H9 (cell line): ENCODE data around the gene FJX1. TPM values are rescaled to one million over a fixed set of nuclear protein-coding genes. Genes with fewer than 3 reads are reported as not detected.

Experiments used
- DNase-seq: peaks from one replicate; pipeline ENCODE4 v3.0.0-alpha.2; 2017
- H2AFZ ChIP-seq: one replicate; pipeline ENCODE4 v1.6.1; 2013; ENCODE audit warnings: mild to moderate bottlenecking, low read length, control low read depth, moderate library complexity
- H2AK5ac ChIP-seq: 2 replicates; pipeline ENCODE4 v1.6.1; 2013; ENCODE audit warnings: low read length, control low read depth, mixed read lengths; ENCODE audit not compliant: insufficient read length
- H2BK120ac ChIP-seq: one replicate; pipeline ENCODE4 v1.6.1; 2013; ENCODE audit warnings: low read depth, mild to moderate bottlenecking, low read length, control low read depth, inconsistent platforms; ENCODE audit not compliant: poor library complexity, severe bottlenecking
- H2BK12ac ChIP-seq: 2 replicates; pipeline ENCODE4 v1.6.1; 2013; ENCODE audit warnings: low read length, control low read depth, mixed read lengths, low read depth; ENCODE audit not compliant: insufficient read length
- H2BK15ac ChIP-seq: 2 replicates; pipeline ENCODE4 v1.6.1; 2013; ENCODE audit warnings: low read depth, low read length, control low read depth
- H2BK20ac ChIP-seq: one replicate; pipeline ENCODE4 v1.6.1; 2013; ENCODE audit warnings: low read depth, mild to moderate bottlenecking, low read length, control low read depth, inconsistent platforms; ENCODE audit not compliant: poor library complexity, severe bottlenecking
- H2BK5ac ChIP-seq: 2 replicates; pipeline ENCODE4 v1.6.1; 2013; ENCODE audit warnings: low read length, control low read depth, mixed read lengths; ENCODE audit not compliant: insufficient read length
- H3K14ac ChIP-seq: 2 replicates; pipeline ENCODE4 v1.6.1; 2013; ENCODE audit warnings: low read length, control low read depth; ENCODE audit not compliant: insufficient read depth
- H3K18ac ChIP-seq: 2 replicates; pipeline ENCODE4 v1.6.1; 2013; ENCODE audit warnings: low read depth, mild to moderate bottlenecking, mixed read lengths, low read length, control low read depth; ENCODE audit not compliant: insufficient read length
- H3K23ac ChIP-seq: 2 replicates; pipeline ENCODE4 v1.6.1; 2013; ENCODE audit warnings: low read length, control low read depth, mixed read lengths, low read depth; ENCODE audit not compliant: insufficient read length
- H3K23me2 ChIP-seq: 2 replicates; pipeline ENCODE4 v1.6.1; 2013; ENCODE audit warnings: low read depth, mild to moderate bottlenecking, mixed read lengths, low read length, control low read depth; ENCODE audit not compliant: insufficient read length, poor library complexity, severe bottlenecking
- H3K27ac ChIP-seq: 2 replicates; pipeline ENCODE4 v1.5.1; 2013; ENCODE audit warnings: low read length, control low read depth, mixed read lengths, low read depth; ENCODE audit not compliant: insufficient read length
- H3K27me3 ChIP-seq: 2 replicates; pipeline ENCODE4 v1.6.1; 2013; ENCODE audit warnings: low read length, control low read depth, inconsistent platforms; ENCODE audit not compliant: insufficient read depth
- H3K4ac ChIP-seq: 2 replicates; pipeline ENCODE4 v1.6.1; 2013; ENCODE audit warnings: low read depth, mild to moderate bottlenecking, control low read depth, inconsistent platforms, low read length, moderate library complexity
- H3K4me1 ChIP-seq: 2 replicates; pipeline ENCODE4 v1.6.1; 2013; ENCODE audit warnings: low read length, control low read depth, inconsistent platforms; ENCODE audit not compliant: insufficient read depth
- H3K4me2 ChIP-seq: 2 replicates; pipeline ENCODE4 v1.6.1; 2013; ENCODE audit warnings: low read length, control low read depth, mixed read lengths; ENCODE audit not compliant: insufficient read length, insufficient read depth
- H3K56ac ChIP-seq: 2 replicates; pipeline ENCODE4 v1.6.1; 2013; ENCODE audit warnings: low read depth, mild to moderate bottlenecking, mixed read lengths, low read length, control low read depth; ENCODE audit not compliant: insufficient read length
- H3K79me1 ChIP-seq: 2 replicates; pipeline ENCODE4 v1.6.1; 2013; ENCODE audit warnings: low read depth, mild to moderate bottlenecking, moderate library complexity, low read length, control low read depth, inconsistent platforms; ENCODE audit not compliant: insufficient read depth, poor library complexity, severe bottlenecking
- H3K79me2 ChIP-seq: 2 replicates; pipeline ENCODE4 v1.6.1; 2013; ENCODE audit warnings: low read length, control low read depth, inconsistent platforms; ENCODE audit not compliant: insufficient read depth
- H3K9ac ChIP-seq: 2 replicates; pipeline ENCODE4 v1.6.1; 2013; ENCODE audit warnings: low read length, control low read depth, mixed read lengths; ENCODE audit not compliant: insufficient read length; ENCODE audit errors: extremely low read depth
- H3K9me3 ChIP-seq: one replicate; pipeline ENCODE4 v1.6.1; 2013; ENCODE audit warnings: low read depth, low read length, inconsistent platforms; ENCODE audit not compliant: control insufficient read depth
- H3T11ph ChIP-seq: one replicate; pipeline ENCODE4 v1.6.1; 2013; ENCODE audit warnings: mild to moderate bottlenecking, low read length, control low read depth, inconsistent platforms
- H4K20me1 ChIP-seq: one replicate; pipeline ENCODE4 v1.6.1; 2013; ENCODE audit not compliant: control insufficient read depth, insufficient read length, insufficient read depth
- H4K5ac ChIP-seq: 2 replicates; pipeline ENCODE4 v1.6.1; 2013; ENCODE audit warnings: low read depth, mild to moderate bottlenecking, mixed read lengths, low read length, control low read depth; ENCODE audit not compliant: insufficient read length
- H4K8ac ChIP-seq: replicated peaks from 2 replicates; pipeline ENCODE4 v1.6.1; 2013; ENCODE audit warnings: low read length, control low read depth, mixed read lengths, low read depth; ENCODE audit not compliant: insufficient read length
- H4K91ac ChIP-seq: 2 replicates; pipeline ENCODE4 v1.6.1; 2013; ENCODE audit warnings: low read depth, mild to moderate bottlenecking, moderate library complexity, mixed read lengths, low read length, control low read depth; ENCODE audit not compliant: insufficient read length
- H3K27ac Mint-ChIP-seq, 3 experiments: 2 replicates in 2 of 3; 3 replicates in 1 of 3; pipeline ENCODE4 v1.8.0; 2020 to 2021; ENCODE audit warnings: mixed read lengths in 3 of 3, mild to moderate bottlenecking in 1 of 3, moderate library complexity in 1 of 3
- H3K27me3 Mint-ChIP-seq: 2 replicates; pipeline ENCODE4 v1.8.0; 2021; ENCODE audit warnings: low read depth, mild to moderate bottlenecking, moderate library complexity, mixed read lengths
- H3K36me3 Mint-ChIP-seq, 3 experiments: 2 replicates in 2 of 3; 3 replicates in 1 of 3; pipeline ENCODE4 v1.8.0; 2020 to 2021; ENCODE audit warnings: low read depth in 3 of 3, mixed read lengths in 3 of 3; ENCODE audit not compliant: insufficient read depth in 1 of 3
- H3K4me1 Mint-ChIP-seq, 2 experiments: 2 replicates each; pipeline ENCODE4 v1.8.0; 2020; ENCODE audit warnings: mixed read lengths in 2 of 2
- H3K4me3 Mint-ChIP-seq, 2 experiments: 2 replicates in 1 of 2; 3 replicates in 1 of 2; pipeline ENCODE4 v1.8.0; 2020 to 2021; ENCODE audit warnings: mild to moderate bottlenecking in 2 of 2, mixed read lengths in 2 of 2, moderate library complexity in 1 of 2
- H3K9me3 Mint-ChIP-seq, 2 experiments: 2 replicates in 1 of 2; 3 replicates in 1 of 2; pipeline ENCODE4 v1.8.0; 2020; ENCODE audit warnings: mild to moderate bottlenecking in 2 of 2, mixed read lengths in 2 of 2, moderate library complexity in 1 of 2
- WGBS: extraction: QIAGEN DNeasy Blood & Tissue Kit; methylation state at CpG from one replicate; pipeline ENCODE4 v1.1.7; 2013; ENCODE audit warnings: missing lambda C conversion rate, low lambda C conversion rate, mixed read lengths; ENCODE audit not compliant: insufficient read length; ENCODE audit errors: extremely low coverage; 5-methylcytosine and 5-hydroxymethylcytosine counted together
- total RNA-seq: library from RNA; stranded (reverse); gene quantifications from 2 replicates; pipeline ENCODE4 v1.2.1, GENCODE V29; 2021
- TF ChIP-seq, protein P1 (sequence below): fragments of 200-600 bp; sonication (generic); conservative IDR thresholded peaks from 3 replicates; pipeline ENCODE4 v1.8.0; 2021; ENCODE audit warnings: antibody characterized with exemption, mild to moderate bottlenecking

Gene FJX1
- total RNA-seq, 1 experiment from 2014 or later = 11.5 TPM

- Histone ChIP-seq H3K9ac (no peak overlapping the region), H4K91ac (no peak overlapping the region), H3K9me3 (no peaks in the 10 kb centered on the region), H3K4me2 (no peak overlapping the region), H2AFZ (no peak overlapping the region), H3K4me1 (no peaks in the 10 kb centered on the region), H3K27ac (no peak overlapping the region), H2BK20ac (no peak overlapping the region), H3K27me3 (no peaks in the 10 kb centered on the region), H3K14ac (no peak overlapping the region), H2BK5ac (no peak overlapping the region), H2BK15ac (no peak overlapping the region), H3K18ac (no peak overlapping the region), H3K4ac (no peak overlapping the region), H4K20me1 (no peaks in the 10 kb centered on the region), H3K23me2 (no peaks in the 10 kb centered on the region), H2BK120ac (no peak overlapping the region), H4K5ac (no peak overlapping the region), H4K8ac (no peak overlapping the region), H2BK12ac (no peak overlapping the region), H3T11ph (no peak overlapping the region), H3K79me1 (no peaks in the 10 kb centered on the region), H3K79me2 (no peaks in the 10 kb centered on the region), H3K23ac (no peak overlapping the region), H3K56ac (no peak overlapping the region), H2AK5ac (no peak overlapping the region)
- H3K4me1 Mint-ChIP-seq = peaks cover 23 to 35% of the 10 kb centered on the region in 2 experiments
- TF ChIP-seq, protein P1, sequence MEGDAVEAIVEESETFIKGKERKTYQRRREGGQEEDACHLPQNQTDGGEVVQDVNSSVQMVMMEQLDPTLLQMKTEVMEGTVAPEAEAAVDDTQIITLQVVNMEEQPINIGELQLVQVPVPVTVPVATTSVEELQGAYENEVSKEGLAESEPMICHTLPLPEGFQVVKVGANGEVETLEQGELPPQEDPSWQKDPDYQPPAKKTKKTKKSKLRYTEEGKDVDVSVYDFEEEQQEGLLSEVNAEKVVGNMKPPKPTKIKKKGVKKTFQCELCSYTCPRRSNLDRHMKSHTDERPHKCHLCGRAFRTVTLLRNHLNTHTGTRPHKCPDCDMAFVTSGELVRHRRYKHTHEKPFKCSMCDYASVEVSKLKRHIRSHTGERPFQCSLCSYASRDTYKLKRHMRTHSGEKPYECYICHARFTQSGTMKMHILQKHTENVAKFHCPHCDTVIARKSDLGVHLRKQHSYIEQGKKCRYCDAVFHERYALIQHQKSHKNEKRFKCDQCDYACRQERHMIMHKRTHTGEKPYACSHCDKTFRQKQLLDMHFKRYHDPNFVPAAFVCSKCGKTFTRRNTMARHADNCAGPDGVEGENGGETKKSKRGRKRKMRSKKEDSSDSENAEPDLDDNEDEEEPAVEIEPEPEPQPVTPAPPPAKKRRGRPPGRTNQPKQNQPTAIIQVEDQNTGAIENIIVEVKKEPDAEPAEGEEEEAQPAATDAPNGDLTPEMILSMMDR = no peak
- no peak for DNase-seq
- no peak overlapping the region for H3K27ac Mint-ChIP-seq
- H3K36me3 Mint-ChIP-seq = no peaks in the 10 kb centered on the region
- WGBS = no CpG with 5 or more reads among the region's 5 CpGs
- no peaks in the 10 kb centered on the region for H3K9me3 Mint-ChIP-seq
- H3K4me3 Mint-ChIP-seq = no peak overlapping the region
- H3K27me3 Mint-ChIP-seq = peaks cover 27% of the 10 kb centered on the region
Measured at GRCh38 chr11:35606206-35606605, 12.1 kb upstream of the FJX1 start.
